Progenitor cell of endocrine pancreas (in vitro differentiated cells): Measurements from ENCODE around the gene MAGEF1. TPM values are rescaled to one million over a fixed set of nuclear protein-coding genes. Genes with fewer than 3 reads are reported as not detected.

Source experiments
- DNase-seq: peaks from one replicate; pipeline ENCODE4 v3.0.0; 2021; ENCODE audit warnings: low spot score; ENCODE audit not compliant: unreplicated experiment
- H3K27ac Mint-ChIP-seq: 2 replicates; pipeline ENCODE4 v1.8.0; 2021; ENCODE audit warnings: mild to moderate bottlenecking, moderate library complexity, mixed read lengths
- H3K27me3 Mint-ChIP-seq: 2 replicates; pipeline ENCODE4 v1.8.0; 2021; ENCODE audit warnings: mixed read lengths
- H3K36me3 Mint-ChIP-seq: 2 replicates; pipeline ENCODE4 v1.8.0; 2022; ENCODE audit warnings: mixed read lengths; ENCODE audit not compliant: insufficient read depth
- H3K4me1 Mint-ChIP-seq: 2 replicates; pipeline ENCODE4 v1.8.0; 2021; ENCODE audit warnings: low read depth, mixed read lengths
- H3K4me3 Mint-ChIP-seq: 2 replicates; pipeline ENCODE4 v1.8.0; 2021; ENCODE audit warnings: low read depth, mild to moderate bottlenecking, moderate library complexity, mixed read lengths
- H3K9me3 Mint-ChIP-seq: 2 replicates; pipeline ENCODE4 v1.8.0; 2021; ENCODE audit warnings: low read depth, mixed read lengths
- total RNA-seq: library from RNA; stranded (reverse); gene quantifications from 2 replicates; pipeline ENCODE4 v1.2.1, GENCODE V29; 2021
- TF ChIP-seq, protein P1 (sequence below): fragments of 200-600 bp; sonication (generic); IDR thresholded peaks from one replicate; pipeline ENCODE4 v1.5.0; 2021; ENCODE audit warnings: antibody characterized with exemption, mild to moderate bottlenecking; ENCODE audit not compliant: unreplicated experiment

Gene MAGEF1
- total RNA-seq, 1 donor from 2014 or later, result 62.7 TPM

DNA sequence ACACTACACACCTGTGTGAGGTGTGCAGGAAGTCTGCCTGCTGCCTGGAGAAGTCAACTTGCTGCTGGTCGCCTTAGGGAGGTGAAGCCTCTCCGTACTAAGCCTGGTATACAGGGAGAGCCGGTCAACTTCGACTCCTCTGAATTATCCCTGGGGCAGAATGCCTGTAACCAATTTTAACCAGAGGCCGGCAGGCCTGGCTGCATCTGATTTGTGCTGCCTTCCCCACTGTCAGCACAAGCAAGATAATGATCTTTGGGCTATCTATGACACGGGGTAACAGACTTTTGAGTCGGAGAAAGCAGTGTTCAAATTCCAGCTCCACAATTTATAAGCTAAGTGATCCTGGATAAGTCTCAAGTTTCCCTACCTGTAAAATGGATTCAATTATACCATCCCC lies 42.3 kb downstream of the MAGEF1 start:
- peak overlapping the region; percentile 11 for H3K27ac Mint-ChIP-seq
- H3K4me1 Mint-ChIP-seq, result no peaks in the 10 kb centered on the region
- H3K4me3 Mint-ChIP-seq, result no peak overlapping the region
- no peaks in the 10 kb centered on the region for H3K36me3 Mint-ChIP-seq
- TF ChIP-seq, protein P1, sequence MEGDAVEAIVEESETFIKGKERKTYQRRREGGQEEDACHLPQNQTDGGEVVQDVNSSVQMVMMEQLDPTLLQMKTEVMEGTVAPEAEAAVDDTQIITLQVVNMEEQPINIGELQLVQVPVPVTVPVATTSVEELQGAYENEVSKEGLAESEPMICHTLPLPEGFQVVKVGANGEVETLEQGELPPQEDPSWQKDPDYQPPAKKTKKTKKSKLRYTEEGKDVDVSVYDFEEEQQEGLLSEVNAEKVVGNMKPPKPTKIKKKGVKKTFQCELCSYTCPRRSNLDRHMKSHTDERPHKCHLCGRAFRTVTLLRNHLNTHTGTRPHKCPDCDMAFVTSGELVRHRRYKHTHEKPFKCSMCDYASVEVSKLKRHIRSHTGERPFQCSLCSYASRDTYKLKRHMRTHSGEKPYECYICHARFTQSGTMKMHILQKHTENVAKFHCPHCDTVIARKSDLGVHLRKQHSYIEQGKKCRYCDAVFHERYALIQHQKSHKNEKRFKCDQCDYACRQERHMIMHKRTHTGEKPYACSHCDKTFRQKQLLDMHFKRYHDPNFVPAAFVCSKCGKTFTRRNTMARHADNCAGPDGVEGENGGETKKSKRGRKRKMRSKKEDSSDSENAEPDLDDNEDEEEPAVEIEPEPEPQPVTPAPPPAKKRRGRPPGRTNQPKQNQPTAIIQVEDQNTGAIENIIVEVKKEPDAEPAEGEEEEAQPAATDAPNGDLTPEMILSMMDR, result no peak
- peaks cover 45% of the 10 kb centered on the region for H3K27me3 Mint-ChIP-seq
- H3K9me3 Mint-ChIP-seq, result no peaks in the 10 kb centered on the region
- no peak for DNase-seq

DNA sequence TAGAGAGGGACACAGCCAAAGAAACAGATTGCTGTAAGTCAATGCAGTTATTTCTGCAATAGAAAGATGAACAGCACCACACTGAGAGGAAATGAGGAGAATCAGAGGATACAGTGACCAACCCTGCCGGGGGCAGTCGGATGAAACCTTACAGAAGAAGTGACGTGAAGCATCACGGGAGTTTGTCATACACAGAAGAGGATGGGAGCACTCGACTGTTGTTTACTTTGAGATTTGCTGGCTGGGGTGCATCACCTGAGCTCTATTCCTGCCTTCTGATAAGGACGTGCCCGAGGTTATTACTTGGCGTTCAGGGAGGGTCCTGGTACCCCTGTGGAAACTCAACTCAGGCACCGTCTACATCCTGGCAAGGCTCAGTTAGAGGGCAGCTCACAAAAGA lies 45.4 kb downstream of the MAGEF1 start:
- H3K4me3 Mint-ChIP-seq, result no peak overlapping the region
- no peaks in the 10 kb centered on the region for H3K4me1 Mint-ChIP-seq
- no peak overlapping the region for H3K27ac Mint-ChIP-seq
- DNase-seq, result no peak
- peaks cover 53% of the 10 kb centered on the region for H3K27me3 Mint-ChIP-seq
- H3K36me3 Mint-ChIP-seq, result no peaks in the 10 kb centered on the region
- no peaks in the 10 kb centered on the region for H3K9me3 Mint-ChIP-seq
- TF ChIP-seq, protein P1, result no peak

DNA sequence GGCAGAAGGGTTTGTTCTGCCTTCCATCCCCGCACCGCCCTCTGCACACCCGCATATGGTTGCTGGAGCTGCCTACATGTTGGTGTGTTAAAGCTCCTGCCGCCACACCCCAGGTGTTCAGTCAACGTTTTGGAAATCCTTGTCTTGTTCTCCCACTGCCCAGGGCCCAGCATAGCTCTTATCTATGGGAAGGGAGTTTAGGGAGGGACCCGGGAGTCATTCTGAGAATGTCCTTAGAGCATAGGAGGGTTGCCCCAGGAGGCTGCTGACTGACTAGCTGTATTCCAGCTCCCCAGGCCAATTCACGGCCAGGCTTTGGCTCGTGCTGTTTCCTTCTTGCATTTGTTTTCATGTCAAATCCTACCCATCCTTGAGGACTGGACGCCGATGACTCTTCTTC lies 46.8 kb downstream of the MAGEF1 start:
- H3K9me3 Mint-ChIP-seq, result no peaks in the 10 kb centered on the region
- no peak overlapping the region for H3K27ac Mint-ChIP-seq
- H3K27me3 Mint-ChIP-seq, result peaks cover 54% of the 10 kb centered on the region
- no peak for DNase-seq
- TF ChIP-seq, protein P1, result no peak
- H3K4me1 Mint-ChIP-seq, result no peaks in the 10 kb centered on the region
- H3K4me3 Mint-ChIP-seq, result no peak overlapping the region
- no peaks in the 10 kb centered on the region for H3K36me3 Mint-ChIP-seq

DNA sequence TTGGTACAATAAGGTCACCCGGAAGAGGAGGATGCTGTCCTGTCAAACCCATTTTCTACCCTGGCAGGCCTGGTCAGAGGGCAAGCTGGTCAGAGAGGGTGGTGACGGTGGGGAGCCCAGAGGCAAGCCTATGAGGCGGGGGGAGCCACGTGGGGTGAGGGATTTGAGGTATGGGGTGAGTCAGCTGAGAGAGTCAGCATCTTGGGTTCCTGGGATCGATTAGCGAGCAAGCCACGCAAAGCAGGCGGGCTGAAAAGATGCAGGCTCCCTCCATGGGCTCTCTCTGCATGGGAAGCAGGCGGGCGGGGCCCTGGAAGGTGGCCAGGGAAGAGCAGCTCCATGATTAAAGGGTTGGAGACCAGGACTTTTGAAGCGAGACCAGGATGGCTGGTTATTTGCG lies 48.1 kb downstream of the MAGEF1 start:
- no peak for DNase-seq

DNA sequence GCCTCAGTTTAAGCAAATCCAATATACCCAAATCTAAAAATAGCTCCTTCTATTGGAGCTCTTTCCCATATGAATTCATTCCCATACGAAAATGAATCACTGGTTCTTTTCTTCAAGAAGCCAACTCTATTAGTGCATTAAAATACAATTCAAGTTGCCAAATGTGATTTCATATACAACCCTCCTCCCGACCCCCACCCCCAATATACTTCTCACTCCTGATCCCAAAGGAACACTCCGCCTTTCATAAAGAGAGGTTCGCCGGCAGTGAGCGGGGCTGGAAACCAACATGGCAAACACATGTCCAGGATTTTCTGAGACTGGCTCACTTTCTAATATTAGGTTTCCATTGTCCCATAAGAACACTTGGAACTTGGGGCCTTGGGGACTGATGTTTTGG lies 48.5 kb downstream of the MAGEF1 start:
- H3K9me3 Mint-ChIP-seq, result no peaks in the 10 kb centered on the region
- peaks cover 41% of the 10 kb centered on the region for H3K27me3 Mint-ChIP-seq
- H3K27ac Mint-ChIP-seq, result no peak overlapping the region
- H3K4me1 Mint-ChIP-seq, result peaks cover 14% of the 10 kb centered on the region
- H3K4me3 Mint-ChIP-seq, result no peak overlapping the region
- no peaks in the 10 kb centered on the region for H3K36me3 Mint-ChIP-seq
- DNase-seq, result no peak
- TF ChIP-seq, protein P1, result no peak

More for the DNA sequence above, 48.1 kb downstream of the MAGEF1 start:
- H3K27ac Mint-ChIP-seq, result no peak overlapping the region
- TF ChIP-seq, protein P1, result no peak
- H3K4me3 Mint-ChIP-seq, result no peak overlapping the region
- peaks cover 11% of the 10 kb centered on the region for H3K4me1 Mint-ChIP-seq
- H3K36me3 Mint-ChIP-seq, result no peaks in the 10 kb centered on the region
- H3K9me3 Mint-ChIP-seq, result no peaks in the 10 kb centered on the region
- peaks cover 45% of the 10 kb centered on the region for H3K27me3 Mint-ChIP-seq
